ENCODE measurements around the gene MIOS. TPM values are rescaled to one million over a fixed set of nuclear protein-coding genes. Genes with fewer than 3 reads are reported as not detected.

MIOS gene
- total and polyA plus RNA-seq, 2 of the 8 experiments (the other 6 are each of a cell fraction or from before 2014, with no cell fraction given): 15.5 to 50.7 TPM

- ChIA-PET POLR2A (ENCODE audit: partially characterized antibody) (interaction anchor here (1.1 kb wide), 1 partner anchor 9 kb away, joined by 3 read pairs; no protein-coding TSS in a partner anchor), CTCF (ENCODE audit: partially characterized antibody) (no interaction called here)
- Histone ChIP-seq H3K27ac (ENCODE audit: low read depth, low read length) (no peak overlapping the region), H3K4me1 (replicated peaks in 1 of 4; ENCODE audit: control insufficient read depth in 3 of 4, insufficient read depth in 4 of 4, low read length in 3 of 4) (peaks cover 0 to 5% (median 3%) of the 10 kb centered on the region in 4 experiments; a peak in 4 of 7 replicates), H3K4me3 (ENCODE audit: extremely low read depth in 1 of 4, insufficient read depth in 2 of 4, low read depth in 3 of 4, low read length in 4 of 4) (no peak overlapping the region), H3K4ac (replicated peaks; ENCODE audit: insufficient read length, low read depth, low read length) (no peak overlapping the region), H2BK12ac (ENCODE audit: low read depth, low read length) (no peak overlapping the region), H4K20me1 (replicated peaks in 1 of 2; ENCODE audit: control insufficient read depth in 1 of 2, insufficient read depth in 2 of 2, low read length in 2 of 2) (no peaks in the 10 kb centered on the region), H3K56ac (replicated peaks; ENCODE audit: insufficient read length, low read depth, low read length) (no peak overlapping the region), H2AK5ac (ENCODE audit: low read depth, low read length) (no peak overlapping the region), H3K27me3 (replicated peaks in 1 of 4; ENCODE audit: control insufficient read depth in 3 of 4, extremely low read depth in 1 of 4, insufficient read depth in 3 of 4, low read length in 3 of 4) (no peaks in the 10 kb centered on the region), H3K9me3 (ENCODE audit: insufficient read depth in 2 of 2, low read depth in 1 of 2, low read length in 1 of 2) (no peaks in the 10 kb centered on the region), H3K23ac (ENCODE audit: insufficient read length) (no peak overlapping the region), H3K9ac (replicated peaks in 1 of 4; ENCODE audit: extremely low read depth in 1 of 4, low read depth in 3 of 4, low read length in 3 of 4) (no peak overlapping the region), H4K91ac (replicated peaks; ENCODE audit: insufficient read length, low read length) (no peak overlapping the region), H2BK5ac (ENCODE audit: low read depth, low read length) (no peak overlapping the region), H2BK20ac (ENCODE audit: low read length) (no peak overlapping the region), H3K18ac (ENCODE audit: extremely low read depth, low read length) (no peak overlapping the region), H3K23me2 (ENCODE audit: low read depth, low read length) (no peaks in the 10 kb centered on the region), H3K36me3 (ENCODE audit: control insufficient read depth in 2 of 4, insufficient read depth in 4 of 4, low read length in 3 of 4) (peaks cover 0 to 21% (median 0%) of the 10 kb centered on the region in 4 experiments; a peak in 2 of 8 replicates), H2BK15ac (ENCODE audit: low read length) (no peak overlapping the region), H2BK120ac (replicated peaks; ENCODE audit: low read depth, low read length) (no peak overlapping the region), H4K8ac (ENCODE audit: extremely low read depth, insufficient read depth, low read length) (no peak overlapping the region), H4K5ac (ENCODE audit: insufficient read length, low read depth, low read length) (no peak overlapping the region), H3K79me1 (ENCODE audit: low read depth, low read length) (no peaks in the 10 kb centered on the region), H2AFZ (ENCODE audit: low read length) (no peak overlapping the region), H3K4me2 (ENCODE audit: insufficient read depth in 1 of 2, low read depth in 2 of 2, low read length in 2 of 2) (no peak overlapping the region), H3K79me2 (ENCODE audit: control insufficient read depth in 1 of 2, insufficient read depth in 2 of 2, low read length in 2 of 2) (peaks cover 0 to 2% of the 10 kb centered on the region in 2 experiments; a peak in 2 of 4 replicates), H3K14ac (ENCODE audit: insufficient read length) (no peak overlapping the region)
- DNase-seq (ENCODE audit: low read depth in 1 of 2, low spot score in 2 of 2): no peak
- 88% methylated on average over 2 of the region's 2 CpGs; no CpG with 5 or more reads in 1 of the 2 experiments for WGBS, 2 experiments (ENCODE audit: extremely low coverage in 1 of 2, insufficient coverage in 1 of 2, insufficient read length in 1 of 2, insufficient replicate concordance in 2 of 2, low coverage in 1 of 2, low lambda C conversion rate in 2 of 2, missing lambda C conversion rate in 1 of 2)
- no peak for FAIRE-seq
- TF ChIP-seq TAF7 (optimal IDR thresholded peaks at IDR 0.05; ENCODE audit: borderline replicate concordance, low read depth, low read length) (no peak), CTBP2 (IDR thresholded peaks at IDR 0.05; ENCODE audit: borderline replicate concordance, insufficient read depth, insufficient read length, low read length) (no peak), CEBPB (IDR thresholded peaks at IDR 0.05; ENCODE audit: low read depth, low read length) (no peak), SP2 (IDR thresholded peaks at IDR 0.05; ENCODE audit: low read length) (no peak), RFX5 (IDR thresholded peaks at IDR 0.05; ENCODE audit: borderline replicate concordance, low read depth, low read length) (no peak), ATF2 (IDR thresholded peaks at IDR 0.05; ENCODE audit: low read length) (no peak), SIN3A (conservative IDR thresholded peaks at IDR 0.05 in 1 of 2, IDR thresholded peaks at IDR 0.05 in 1 of 2; ENCODE audit: low read depth in 1 of 2, low read length in 2 of 2) (no peak)
These were observed 17.0 kb downstream of the MIOS start for GRCh38 chr7:7583731-7584130.

Data from H1 (cell line).